DND-41 (cell line): Measurements from ENCODE around the gene NUP214.

Experiments
- CTCF ChIP-seq: IDR thresholded peaks from 2 replicates; pipeline ENCODE4 v1.5.1; 2012; ENCODE audit warnings: borderline replicate concordance, low read length, moderate library complexity, mild to moderate bottlenecking; ENCODE audit not compliant: poor library complexity, severe bottlenecking; ENCODE audit errors: extremely low read depth
- EZH2 ChIP-seq: IDR thresholded peaks from 3 replicates; pipeline ENCODE4 v1.6.1; 2012; ENCODE audit warnings: borderline replicate concordance, low read depth, mild to moderate bottlenecking, moderate library complexity, low read length, inconsistent platforms; ENCODE audit not compliant: severe bottlenecking

GRCh38 chr9:131246618-131247017, 121.2 kb downstream of the NUP214 start:
- TF ChIP-seq CTCF, result no peak
- TF ChIP-seq EZH2, result no peak
